Mucosa of rectum (tissue), 2 donors: ENCODE data around the gene IL31RA.

Experiments
- H3K27ac ChIP-seq, 2 donors: one replicate each; pipeline ENCODE4 v1.7.0; 2013; ENCODE audit warnings: inconsistent platforms in 2 of 2, low read depth in 2 of 2, low read length in 2 of 2
- H3K27me3 ChIP-seq, 2 donors: one replicate each; pipeline ENCODE4 v1.7.0; 2013; ENCODE audit warnings: low read length in 2 of 2; ENCODE audit not compliant: control insufficient read depth in 2 of 2, insufficient read depth in 2 of 2
- H3K36me3 ChIP-seq, 2 donors: one replicate each; pipeline ENCODE4 v1.7.0; 2013; ENCODE audit warnings: low read length in 2 of 2; ENCODE audit not compliant: control insufficient read depth in 2 of 2, insufficient read depth in 2 of 2
- H3K4me1 ChIP-seq, 2 donors: one replicate each; pipeline ENCODE4 v1.7.0; 2013; ENCODE audit warnings: low read length in 2 of 2, mild to moderate bottlenecking in 1 of 2; ENCODE audit not compliant: control insufficient read depth in 2 of 2, insufficient read depth in 2 of 2
- H3K4me3 ChIP-seq, 2 donors: one replicate each; pipeline ENCODE4 v1.7.0; 2013; ENCODE audit warnings: low read length in 2 of 2
- H3K9ac ChIP-seq, 2 donors: one replicate each; pipeline ENCODE4 v1.7.0; 2013; ENCODE audit warnings: low read length in 2 of 2, low read depth in 1 of 2, mild to moderate bottlenecking in 1 of 2
- H3K9me3 ChIP-seq, 2 donors: one replicate each; pipeline ENCODE4 v1.7.0; 2013; ENCODE audit warnings: low read length in 2 of 2; ENCODE audit not compliant: control insufficient read depth in 2 of 2
- donor health status: healthy.
- donor health status: Normal muscosa, but diverticular disease.

Gene IL31RA

GRCh38 chr5:55911784-55912653, 60.9 kb downstream of the IL31RA start:
- Histone ChIP-seq H3K27me3 (no peaks in the 10 kb centered on the region), H3K36me3 (no peaks in the 10 kb centered on the region), H3K4me3 (no peak overlapping the region)

DNA sequence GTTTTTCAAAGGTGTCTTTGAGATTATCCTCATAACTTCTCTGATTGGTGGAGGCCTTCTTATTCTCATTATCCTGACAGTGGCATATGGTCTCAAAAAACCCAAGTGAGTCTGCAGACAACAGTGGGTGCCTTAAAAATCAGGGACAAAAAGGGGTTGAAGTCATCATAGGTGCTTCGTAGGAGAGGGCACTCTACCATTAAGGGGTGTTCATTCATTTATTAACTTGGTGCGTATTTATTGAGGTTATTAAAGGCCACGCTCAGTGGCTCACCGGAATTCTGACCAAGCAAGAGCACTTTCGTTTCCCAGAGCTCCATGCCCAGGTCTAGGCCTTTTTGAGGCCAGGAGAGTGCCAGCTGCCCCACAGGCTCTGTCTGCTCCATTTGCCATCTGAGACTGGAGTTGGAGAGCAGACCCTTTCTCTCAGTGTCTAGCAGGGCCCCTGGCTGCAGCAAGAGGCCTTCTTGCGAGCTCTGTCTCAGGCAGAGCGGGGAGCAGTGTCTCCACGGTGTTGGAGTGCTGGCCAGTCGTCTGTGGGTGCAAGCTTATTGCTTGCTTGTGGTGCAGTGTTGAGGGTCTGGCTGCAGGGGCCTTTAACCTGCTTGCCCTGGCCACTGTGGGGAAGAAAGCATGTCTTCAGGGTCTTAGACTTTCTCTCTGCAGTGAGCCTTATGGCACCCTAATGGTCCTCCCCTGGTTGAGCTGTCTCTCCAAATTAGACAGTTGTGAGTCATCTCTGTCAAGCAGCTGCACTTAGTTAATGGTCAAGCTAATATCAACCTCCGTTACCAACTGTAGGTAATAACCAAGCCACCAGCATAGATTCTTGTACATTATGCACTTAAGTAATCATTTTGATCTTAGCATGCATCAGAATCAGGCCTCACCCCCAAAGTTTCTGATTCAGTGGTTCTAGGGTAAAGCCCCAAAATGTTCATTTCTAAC, 62.6 kb downstream of the IL31RA start:
- Histone ChIP-seq H3K4me1 (no peaks in the 10 kb centered on the region), H3K4me3 (no peak overlapping the region), H3K36me3 (no peaks in the 10 kb centered on the region), H3K27ac (no peak overlapping the region), H3K9me3 (no peaks in the 10 kb centered on the region), H3K27me3 (no peaks in the 10 kb centered on the region), H3K9ac (no peak overlapping the region)

More at GRCh38 chr5:55911784-55912653, 60.9 kb downstream of the IL31RA start:
- Histone ChIP-seq H3K9ac (no peak overlapping the region), H3K9me3 (no peaks in the 10 kb centered on the region), H3K27ac (no peak overlapping the region), H3K4me1 (no peaks in the 10 kb centered on the region)

DNA sequence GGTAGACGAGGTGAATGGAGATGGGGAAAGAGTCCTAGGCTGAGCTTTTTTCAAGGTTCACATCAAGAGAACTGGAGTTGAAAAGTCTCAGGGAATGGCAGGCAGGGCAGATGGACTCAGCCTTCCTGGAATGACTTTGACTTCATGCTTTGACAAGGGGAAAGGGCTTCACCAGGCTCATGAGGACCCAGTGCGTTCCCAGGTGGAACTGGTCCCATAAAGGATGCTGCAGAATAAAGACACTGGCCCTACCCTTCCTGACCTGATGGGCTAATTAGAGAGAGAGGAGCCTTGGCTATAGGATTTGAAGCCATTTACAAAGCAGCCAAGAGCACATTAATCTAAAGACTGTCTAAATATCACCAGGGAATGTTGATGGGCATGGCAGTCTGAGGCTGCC, 63.8 kb downstream of the IL31RA start:
- Histone ChIP-seq H3K27me3 (no peaks in the 10 kb centered on the region), H3K9me3 (no peaks in the 10 kb centered on the region), H3K4me1 (no peaks in the 10 kb centered on the region), H3K27ac (no peak overlapping the region), H3K9ac (no peak overlapping the region), H3K36me3 (no peaks in the 10 kb centered on the region), H3K4me3 (no peak overlapping the region)

DNA sequence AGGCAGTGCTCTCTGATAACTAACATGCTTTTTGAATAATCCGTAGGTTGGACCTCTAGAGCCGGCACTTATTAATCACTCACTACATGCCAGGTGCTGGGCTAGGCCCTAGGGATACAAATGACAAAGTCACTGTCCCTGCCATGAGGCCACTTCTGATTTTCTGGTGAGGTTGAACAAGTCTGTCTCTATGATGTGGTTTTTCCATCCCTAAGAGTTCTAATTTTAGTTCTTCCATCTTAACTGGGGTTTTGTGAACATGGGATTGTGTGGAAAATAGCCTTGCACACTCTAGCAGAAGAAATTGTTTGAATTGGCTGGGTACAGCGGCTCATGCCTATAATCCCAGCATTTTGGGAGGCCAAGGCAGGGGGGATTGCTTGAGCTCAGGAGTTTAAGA, 64.6 kb downstream of the IL31RA start:
- Histone ChIP-seq H3K4me1 (no peaks in the 10 kb centered on the region), H3K27me3 (no peaks in the 10 kb centered on the region), H3K36me3 (no peaks in the 10 kb centered on the region), H3K9ac (no peak overlapping the region), H3K9me3 (no peaks in the 10 kb centered on the region), H3K4me3 (no peak overlapping the region), H3K27ac (no peak overlapping the region)

DNA sequence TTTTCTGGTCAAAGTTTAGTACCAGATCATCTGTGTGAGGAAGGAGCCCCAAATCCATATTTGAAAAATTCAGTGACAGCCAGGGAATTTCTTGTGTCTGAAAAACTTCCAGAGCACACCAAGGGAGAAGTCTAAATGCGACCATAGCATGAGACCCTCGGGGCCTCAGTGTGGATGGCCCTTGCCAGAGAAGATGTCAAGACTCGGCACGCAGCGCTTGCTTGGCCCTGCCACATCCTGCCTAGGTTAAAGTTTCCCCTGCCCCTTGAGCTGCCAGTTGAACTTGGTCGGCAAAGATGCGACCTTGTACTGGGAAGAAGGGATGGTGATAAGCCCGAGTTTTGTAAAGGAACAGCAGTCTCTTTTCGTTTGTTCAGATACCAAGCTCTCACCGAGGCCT, 65.8 kb downstream of the IL31RA start:
- no peak overlapping the region for H3K27ac ChIP-seq
- no peaks in the 10 kb centered on the region for H3K36me3 ChIP-seq
- no peaks in the 10 kb centered on the region for H3K4me1 ChIP-seq
- H3K4me3 ChIP-seq: no peak overlapping the region
- no peaks in the 10 kb centered on the region for H3K27me3 ChIP-seq
- H3K9ac ChIP-seq: no peak overlapping the region
- H3K9me3 ChIP-seq: no peaks in the 10 kb centered on the region

GRCh38 chr5:55917402-55918086, 66.4 kb downstream of the IL31RA start:
- no peaks in the 10 kb centered on the region for H3K4me1 ChIP-seq
- H3K9me3 ChIP-seq: no peaks in the 10 kb centered on the region
- no peak overlapping the region for H3K9ac ChIP-seq
- H3K4me3 ChIP-seq: no peak overlapping the region
- no peaks in the 10 kb centered on the region for H3K36me3 ChIP-seq
- no peak overlapping the region for H3K27ac ChIP-seq
- H3K27me3 ChIP-seq: no peaks in the 10 kb centered on the region

- Histone ChIP-seq H3K4me1 (no peaks in the 10 kb centered on the region), H3K9me3 (no peaks in the 10 kb centered on the region), H3K4me3 (no peak overlapping the region), H3K9ac (no peak overlapping the region), H3K27me3 (no peaks in the 10 kb centered on the region), H3K27ac (no peak overlapping the region), H3K36me3 (no peaks in the 10 kb centered on the region)
Measured at GRCh38 chr5:55918087-55919035, 67.2 kb downstream of the IL31RA start.

GRCh38 chr5:55919625-55920024, 68.5 kb downstream of the IL31RA start:
- Histone ChIP-seq H3K9ac (no peak overlapping the region), H3K27ac (no peak overlapping the region), H3K9me3 (no peaks in the 10 kb centered on the region), H3K27me3 (no peaks in the 10 kb centered on the region), H3K4me3 (no peak overlapping the region), H3K4me1 (no peaks in the 10 kb centered on the region), H3K36me3 (no peaks in the 10 kb centered on the region)

DNA sequence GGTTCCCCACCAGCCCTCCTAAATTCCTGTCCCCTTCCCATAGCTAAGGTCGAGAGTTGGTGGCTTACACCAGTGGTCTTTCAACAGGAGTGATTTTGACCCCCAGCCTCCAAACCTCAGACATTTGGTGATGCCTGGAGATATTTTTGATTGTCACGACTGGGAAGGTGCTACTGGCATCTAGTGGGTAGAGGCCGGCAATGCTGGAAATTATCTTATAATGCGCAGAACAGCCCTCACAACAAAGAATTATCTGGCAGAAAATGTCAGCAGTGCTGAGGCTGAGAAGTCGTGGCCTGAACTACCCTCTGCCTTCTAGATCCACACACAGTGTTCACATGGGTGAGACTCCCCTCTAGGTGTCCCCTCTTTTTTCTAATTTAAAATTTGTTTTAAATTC, 69.6 kb downstream of the IL31RA start:
- no peaks in the 10 kb centered on the region for H3K9me3 ChIP-seq
- no peaks in the 10 kb centered on the region for H3K4me1 ChIP-seq
- H3K36me3 ChIP-seq: no peaks in the 10 kb centered on the region
- no peak overlapping the region for H3K27ac ChIP-seq
- H3K27me3 ChIP-seq: no peaks in the 10 kb centered on the region
- H3K4me3 ChIP-seq: no peak overlapping the region
- no peak overlapping the region for H3K9ac ChIP-seq
